Loucy (cell line): Measurements from ENCODE around the gene HOXA10.

Experiments used
- H2AFZ ChIP-seq: fragments of 200-600 bp; sonication (generic); 2 replicates; pipeline ENCODE4 v1.6.0; 2016; ENCODE audit warnings: antibody characterized with exemption, mild to moderate bottlenecking, low read length, moderate library complexity
- H3F3A ChIP-seq: fragments of 200-600 bp; 2 replicates; pipeline ENCODE4 v1.6.0; 2016; ENCODE audit warnings: antibody characterized with exemption, low read depth, mild to moderate bottlenecking
- H3K27me3 ChIP-seq: fragments of 200-600 bp; sonication (generic); 2 replicates; pipeline ENCODE4 v1.6.1; 2014; ENCODE audit warnings: low read length, mild to moderate bottlenecking; ENCODE audit not compliant: insufficient read depth, poor library complexity, severe bottlenecking
- H3K36me3 ChIP-seq: fragments of 200-600 bp; sonication (generic); 2 replicates; pipeline ENCODE4 v1.6.1; 2016; ENCODE audit warnings: low read length; ENCODE audit not compliant: insufficient read depth
- H3K4me1 ChIP-seq: fragments of 200-600 bp; sonication (generic); 2 replicates; pipeline ENCODE4 v1.5.1; 2014; ENCODE audit warnings: low read length, mild to moderate bottlenecking; ENCODE audit not compliant: insufficient read depth, poor library complexity, severe bottlenecking
- H3K4me2 ChIP-seq: fragments of 200-600 bp; sonication (generic); 2 replicates; pipeline ENCODE4 v1.6.0; 2014; ENCODE audit warnings: antibody characterized with exemption, low read length, low read depth, mild to moderate bottlenecking; ENCODE audit not compliant: poor library complexity, severe bottlenecking
- H3K4me3 ChIP-seq: fragments of 200-600 bp; sonication (generic); 2 replicates; pipeline ENCODE4 v1.5.1; 2014; ENCODE audit warnings: low read length, mild to moderate bottlenecking, mixed read lengths; ENCODE audit not compliant: poor library complexity, severe bottlenecking
- H3K79me2 ChIP-seq: fragments of 200-600 bp; sonication (generic); 2 replicates; pipeline ENCODE4 v1.6.1; 2014; ENCODE audit warnings: low read length; ENCODE audit not compliant: insufficient read depth
- H3K9ac ChIP-seq: fragments of 200-600 bp; sonication (generic); 2 replicates; pipeline ENCODE4 v1.6.0; 2014; ENCODE audit warnings: mild to moderate bottlenecking, low read depth, low read length, moderate library complexity; ENCODE audit not compliant: poor library complexity, severe bottlenecking
- H3K9me2 ChIP-seq: fragments of 200-600 bp; sonication (generic); replicated peaks from 2 replicates; pipeline ENCODE4 v1.6.1; 2016; ENCODE audit warnings: low read depth, low read length, mixed read lengths
- H3K9me3 ChIP-seq: fragments of 200-600 bp; sonication (generic); 2 replicates; pipeline ENCODE4 v1.6.1; 2014; ENCODE audit warnings: mild to moderate bottlenecking, antibody characterized with exemption, low read length, low read depth; ENCODE audit not compliant: insufficient read depth
- H4K20me1 ChIP-seq: fragments of 200-600 bp; sonication (generic); 2 replicates; pipeline ENCODE4 v1.6.0; 2014; ENCODE audit warnings: antibody characterized with exemption, low read length, mild to moderate bottlenecking; ENCODE audit not compliant: insufficient read depth, poor library complexity, severe bottlenecking
- CTCF ChIP-seq: fragments of 200-600 bp; sonication (generic); conservative IDR thresholded peaks from 2 replicates; pipeline ENCODE4 v1.5.1; 2014; ENCODE audit warnings: mild to moderate bottlenecking, antibody characterized with exemption, low read length
- EZH2phosphoT487 ChIP-seq: fragments of 200-600 bp; IDR thresholded peaks from 2 replicates; pipeline ENCODE4 v1.6.1; 2018; ENCODE audit warnings: antibody characterized with exemption, mild to moderate bottlenecking, moderate library complexity, borderline replicate concordance

Gene HOXA10

GRCh38 chr7:27201580-27202017 is 27.5 kb upstream of the HOXA10 start:
- peak overlapping the region; percentile 85 for H3K9ac ChIP-seq
- peak overlapping the region; percentile 92 for H3K4me3 ChIP-seq
- peak overlapping the region; percentile 63; the same call in 1 of the 2 replicates for H2AFZ ChIP-seq
- TF ChIP-seq EZH2phosphoT487, result no peak
- no peak for TF ChIP-seq CTCF
- H4K20me1 ChIP-seq, result peaks cover 26% of the 10 kb centered on the region
- no peaks in the 10 kb centered on the region; the same call in 1 of the 2 replicates for H3K36me3 ChIP-seq
- peaks cover 26% of the 10 kb centered on the region for H3K4me1 ChIP-seq
- H3F3A ChIP-seq, result 0 out of 2 replicates have a peak, but pooled peaks cover under 1% of the 10 kb centered on the region
- H3K9me2 ChIP-seq, result no peaks in the 10 kb centered on the region
- H3K79me2 ChIP-seq, result peaks cover 60% of the 10 kb centered on the region
- no peaks in the 10 kb centered on the region for H3K9me3 ChIP-seq
- H3K27me3 ChIP-seq, result no peaks in the 10 kb centered on the region
- H3K4me2 ChIP-seq, result peak overlapping the region; percentile 90

- Histone ChIP-seq H3K4me2 (peak overlapping the region; percentile 90), H3K4me3 (peak overlapping the region; percentile 92), H3F3A (0 out of 2 replicates have a peak, but pooled peaks cover 4% of the 10 kb centered on the region), H3K79me2 (peaks cover 67% of the 10 kb centered on the region), H3K9ac (peak overlapping the region; percentile 85), H3K27me3 (no peaks in the 10 kb centered on the region), H3K9me2 (no peaks in the 10 kb centered on the region), H4K20me1 (peaks cover 31% of the 10 kb centered on the region), H3K9me3 (no peaks in the 10 kb centered on the region), H2AFZ (peak overlapping the region; percentile 63), H3K4me1 (peaks cover 29% of the 10 kb centered on the region), H3K36me3 (no peaks in the 10 kb centered on the region; the same call in 1 of the 2 replicates)
- TF ChIP-seq CTCF (peak; percentile 23; the same call in 1 of the 2 replicates), EZH2phosphoT487 (no peak)
These were observed 26.9 kb upstream of the HOXA10 start for GRCh38 chr7:27200761-27201579.

DNA sequence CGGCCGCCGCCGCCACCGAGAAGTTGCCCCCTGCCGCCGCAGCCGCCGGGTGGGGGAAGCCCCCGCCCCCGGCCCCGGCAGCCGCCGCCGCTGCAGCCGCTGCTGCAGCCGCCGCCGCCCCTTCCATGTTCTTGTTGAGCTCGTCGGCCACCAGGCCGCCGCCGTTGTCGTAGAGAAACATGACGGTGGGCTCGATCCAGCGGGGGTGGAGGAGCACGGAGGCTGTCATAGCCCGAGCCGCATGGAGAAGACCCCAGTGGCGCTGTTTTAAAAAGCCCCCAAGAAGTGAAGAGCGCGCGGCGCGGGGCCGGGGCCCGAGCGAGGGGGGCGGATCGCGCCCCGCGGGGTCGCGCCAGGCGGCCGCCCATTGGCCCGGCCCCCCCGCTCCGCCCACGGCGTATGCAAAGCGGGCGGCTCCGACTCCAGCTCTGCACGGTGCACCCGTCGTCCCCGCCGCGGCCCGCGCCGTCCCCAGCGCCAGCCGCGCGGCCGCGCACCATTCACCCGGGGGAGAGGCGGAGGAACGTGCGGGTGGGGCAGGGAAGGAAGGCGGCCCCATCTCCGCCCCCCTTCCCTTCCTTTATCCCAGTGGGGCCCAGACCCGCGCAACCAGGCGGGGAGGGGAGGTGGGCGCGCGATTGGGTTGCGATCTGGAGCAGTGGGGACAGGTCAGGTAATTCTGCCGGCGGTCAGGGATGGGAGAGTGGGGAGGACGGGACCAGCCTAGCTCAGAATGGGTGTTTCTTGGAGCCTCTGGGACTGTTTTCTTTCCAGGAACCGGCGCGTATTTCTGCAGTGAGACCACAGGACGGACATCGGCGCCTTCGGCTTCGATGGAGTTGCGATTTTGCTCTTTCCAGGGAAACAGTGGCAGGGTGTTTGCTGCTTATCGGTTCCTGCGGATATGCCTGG is 26.0 kb upstream of the HOXA10 start, which contains the start of gene HOXA13:
Gene HOXA13 (minus strand): TSS at position 243 of the 912 bp plus-strand sequence. CDS start 14 bp downstream, at position 229.
- no peaks in the 10 kb centered on the region for H3K9me3 ChIP-seq
- H3K4me3 ChIP-seq, result peak within 1 kb of the TSS; percentile 92
- H3K27me3 ChIP-seq, result no peaks in the 10 kb centered on the region
- peaks cover 32% of the 10 kb centered on the region for H3K4me1 ChIP-seq
- 0 out of 2 replicates have a peak, but pooled peaks cover 4% of the 10 kb centered on the region for H3F3A ChIP-seq
- peak within 1 kb of the TSS; percentile 63 for H2AFZ ChIP-seq
- H3K4me2 ChIP-seq, result peak within 1 kb of the TSS; percentile 98
- H4K20me1 ChIP-seq, result peaks cover 40% of the 10 kb centered on the region
- peak within 1 kb of the TSS; percentile 99 for H3K9ac ChIP-seq
- H3K9me2 ChIP-seq, result no peaks in the 10 kb centered on the region
- peaks cover 75% of the 10 kb centered on the region for H3K79me2 ChIP-seq
- TF ChIP-seq EZH2phosphoT487 (no peak), CTCF (no peak)
- H3K36me3 ChIP-seq, result no peaks in the 10 kb centered on the region; the same call in 1 of the 2 replicates
